Amniotic epithelial cell (primary cell): ENCODE measurements around the gene CD52.
A peak's percentile ranks its signal among the peaks of the same experiment; 100 is the strongest.

Experiments
- DNase-seq: peaks from one replicate; pipeline ENCODE4 v3.0.0-alpha.2; 2010; ENCODE audit warnings: low read depth

Gene CD52, protein sequence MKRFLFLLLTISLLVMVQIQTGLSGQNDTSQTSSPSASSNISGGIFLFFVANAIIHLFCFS

DNA sequence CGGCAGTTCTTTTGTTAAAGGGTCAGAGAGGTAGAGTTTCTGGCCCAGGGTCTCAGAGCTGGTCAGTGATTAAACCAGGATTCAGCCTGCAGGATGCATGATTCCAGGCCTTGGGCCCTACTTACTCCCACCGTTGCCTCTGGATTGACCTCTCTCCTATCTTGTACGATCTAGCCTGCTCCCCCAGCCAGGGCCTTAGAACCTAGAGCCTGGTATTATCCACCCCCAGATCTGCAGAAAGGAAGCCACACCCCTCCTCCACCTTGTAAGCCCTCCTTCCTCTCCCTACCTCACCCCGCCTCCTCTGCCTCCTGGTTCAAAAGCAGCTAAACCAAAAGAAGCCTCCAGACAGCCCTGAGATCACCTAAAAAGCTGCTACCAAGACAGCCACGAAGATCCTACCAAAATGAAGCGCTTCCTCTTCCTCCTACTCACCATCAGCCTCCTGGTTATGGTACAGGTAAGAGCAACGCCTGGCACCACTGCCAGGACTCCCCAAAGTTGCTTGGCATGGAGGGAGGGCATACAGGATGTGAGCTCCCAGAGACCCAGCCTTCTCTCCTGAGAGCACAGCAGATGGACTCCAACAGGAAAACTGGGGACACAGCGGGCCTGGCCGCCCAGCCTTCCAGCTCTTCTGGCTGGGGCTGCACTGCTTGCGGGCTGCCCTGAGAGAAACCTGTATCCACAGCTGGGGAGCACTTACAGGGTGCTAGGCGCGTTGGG is at the start of gene CD52:
TSS of gene CD52 (plus strand) at position 347 of the 726 bp plus-strand sequence. CDS start at position 407, 60 bp downstream.
- DNase-seq, result no peak

DNA sequence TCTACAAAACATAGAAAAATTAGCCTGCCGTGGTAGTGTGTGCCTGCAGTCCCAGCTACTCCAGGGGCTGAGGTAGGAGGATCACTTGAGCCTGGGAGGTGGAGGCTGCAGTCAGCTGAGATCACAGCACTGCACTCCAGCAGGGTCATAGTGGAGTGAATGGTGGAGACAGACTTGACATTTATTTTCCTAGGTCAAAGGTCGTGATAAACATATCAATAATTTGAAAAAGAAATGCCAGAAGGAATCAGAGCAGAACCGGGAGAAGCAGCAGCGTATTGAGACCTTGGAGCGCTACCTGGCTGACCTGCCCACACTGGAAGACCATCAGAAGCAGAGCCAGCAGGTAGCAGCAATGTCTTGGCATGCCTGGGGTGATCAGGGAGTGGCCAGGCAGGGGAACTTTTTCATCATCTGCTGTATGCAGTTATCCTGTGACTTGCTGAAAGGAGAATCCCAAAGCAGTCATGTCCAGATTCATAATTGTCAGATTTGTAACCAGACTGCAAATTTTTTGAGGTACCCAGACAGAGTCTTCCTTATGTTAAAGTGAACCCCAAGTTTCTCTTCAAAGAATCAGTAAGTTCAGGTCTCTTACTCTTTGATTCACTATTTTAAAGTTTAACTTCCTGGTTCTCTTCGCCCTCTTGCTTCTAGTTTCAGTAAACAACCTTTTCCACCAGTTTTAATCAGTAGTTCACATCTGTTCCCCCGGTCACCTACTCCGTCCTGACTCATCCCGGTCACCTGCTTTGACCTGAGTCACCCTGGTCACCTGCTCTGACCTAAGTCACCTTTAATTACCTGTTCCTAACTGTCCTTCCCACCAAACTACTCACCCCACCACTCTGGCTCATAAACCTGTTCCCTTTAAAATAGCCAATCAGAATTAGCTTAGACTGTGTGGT is 49.2 kb upstream of the CD52 start:
- DNase-seq, result no peak

DNA sequence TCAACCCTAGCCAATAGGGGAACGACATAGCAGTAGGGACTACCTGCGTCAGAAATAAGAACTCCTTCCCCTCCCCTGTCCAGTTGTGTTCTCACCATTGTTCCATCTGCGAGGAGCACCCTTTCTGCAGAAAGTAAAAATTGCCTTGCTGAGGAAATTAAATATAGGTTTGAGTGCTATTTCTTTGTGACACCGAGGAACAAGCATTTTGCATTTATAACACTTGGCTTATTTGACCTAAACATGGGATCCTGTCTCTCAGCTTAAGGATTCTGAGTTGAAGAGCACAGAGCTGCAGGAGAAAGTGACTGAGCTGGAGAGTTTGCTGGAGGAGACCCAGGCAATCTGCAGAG is 48.6 kb upstream of the CD52 start:
- DNase-seq, result no peak

DNA sequence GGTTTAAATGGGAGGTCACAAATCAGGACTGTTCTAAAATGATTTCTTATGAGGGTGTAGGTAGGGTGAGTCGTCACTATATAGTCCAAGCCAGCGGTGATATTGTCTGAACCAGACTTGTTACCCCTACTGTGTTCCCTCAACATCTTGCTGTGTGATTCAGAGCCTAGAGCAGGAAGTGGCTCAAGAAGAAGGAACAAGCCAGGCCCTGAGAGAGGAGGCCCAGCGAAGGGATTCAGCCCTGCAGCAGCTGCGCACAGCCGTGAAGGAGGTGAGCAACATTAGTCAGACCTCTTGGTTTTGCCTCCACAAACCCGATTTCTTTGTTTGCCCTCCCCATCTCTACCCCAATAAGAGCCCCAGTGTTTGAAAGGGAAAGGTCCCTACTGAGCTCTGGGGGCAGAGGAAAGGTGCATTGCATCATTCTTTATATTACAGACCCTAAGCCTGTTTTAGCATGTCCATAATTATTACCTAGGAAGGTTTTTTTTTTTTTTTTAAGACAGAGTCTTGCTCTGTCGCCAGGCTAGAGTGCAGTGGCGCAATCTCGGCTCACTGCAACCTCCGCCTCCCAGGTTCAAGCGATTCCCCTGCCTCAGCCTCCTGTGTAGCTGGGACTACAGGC is 42.8 kb upstream of the CD52 start:
- peak; percentile 72 for DNase-seq

DNA sequence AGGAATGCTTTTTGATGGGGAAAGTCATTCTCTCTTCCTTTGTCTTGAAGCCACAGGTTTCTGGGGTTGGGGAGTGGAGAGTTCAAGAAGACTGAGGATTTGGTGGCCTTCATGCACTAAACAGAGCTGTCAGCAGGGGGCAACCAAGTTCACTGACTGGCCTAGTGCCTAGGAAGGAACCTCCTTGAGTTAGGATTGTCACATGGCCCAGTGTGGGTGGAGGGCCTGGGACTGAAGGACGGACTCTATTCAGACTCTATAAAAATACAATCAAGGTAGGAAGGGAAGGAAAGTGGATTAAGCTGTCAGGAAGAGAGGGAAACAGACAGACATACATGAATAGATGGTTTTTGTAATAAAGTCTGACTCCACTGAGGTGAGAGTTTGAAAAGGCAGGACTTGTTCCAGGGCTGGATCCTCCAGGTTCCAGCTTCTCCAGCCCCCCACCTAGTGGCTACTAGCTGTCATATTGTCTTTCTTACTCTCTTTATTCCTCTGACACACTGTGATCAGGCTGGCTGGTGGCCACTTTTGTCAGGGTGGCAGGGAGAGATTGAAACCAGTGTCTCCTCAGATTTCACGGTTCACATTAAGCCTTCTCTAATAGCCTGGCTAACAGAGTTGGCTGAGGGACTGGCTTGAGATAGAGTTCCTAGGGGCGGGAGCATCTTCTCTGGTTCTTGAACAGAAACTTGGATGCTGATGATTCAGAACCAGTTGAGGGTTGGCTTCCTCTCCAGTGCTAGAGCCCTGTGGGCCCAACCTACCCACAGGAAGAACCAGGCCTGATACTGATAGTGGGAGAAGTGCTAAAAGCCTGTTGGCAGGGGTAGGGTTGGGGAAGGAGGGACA is 42.0 kb upstream of the CD52 start:
- DNase-seq, result peak; percentile 98

DNA sequence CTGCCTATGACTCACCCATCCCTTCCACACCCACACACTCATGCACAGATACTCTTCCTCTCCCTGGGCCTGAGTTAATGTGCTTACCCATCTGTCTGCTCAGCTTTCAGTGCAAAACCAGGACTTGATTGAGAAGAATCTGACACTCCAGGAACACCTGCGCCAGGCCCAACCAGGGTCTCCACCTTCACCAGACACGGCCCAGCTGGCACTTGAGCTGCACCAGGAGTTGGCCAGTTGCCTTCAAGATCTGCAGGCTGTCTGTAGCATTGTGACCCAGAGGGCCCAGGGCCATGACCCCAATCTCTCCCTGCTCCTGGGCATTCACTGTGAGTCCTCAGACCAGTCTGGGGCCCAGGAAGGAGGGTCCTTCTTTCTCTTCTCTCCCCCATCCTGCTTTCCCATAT is 41.3 kb upstream of the CD52 start:
- DNase-seq, result no peak

DNA sequence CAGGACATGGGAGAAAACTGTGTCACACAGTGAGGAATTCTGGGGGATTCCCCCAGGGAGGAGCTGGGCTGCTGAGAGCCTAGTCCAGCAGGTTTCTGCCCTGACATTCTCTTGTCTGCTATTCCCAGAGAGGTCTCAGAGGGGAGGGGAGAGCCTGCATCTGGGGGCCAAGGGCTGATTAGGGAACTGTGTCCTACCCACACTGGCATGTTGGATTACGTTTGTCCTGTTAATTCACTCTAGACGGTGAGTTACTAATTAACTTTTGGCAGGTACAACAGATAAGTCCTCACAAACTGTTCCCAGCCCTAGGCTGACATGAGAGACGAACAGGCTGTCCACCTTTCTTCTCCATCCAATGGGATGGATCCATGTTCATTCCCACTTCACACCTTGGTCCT is 40.5 kb upstream of the CD52 start:
- no peak for DNase-seq

DNA sequence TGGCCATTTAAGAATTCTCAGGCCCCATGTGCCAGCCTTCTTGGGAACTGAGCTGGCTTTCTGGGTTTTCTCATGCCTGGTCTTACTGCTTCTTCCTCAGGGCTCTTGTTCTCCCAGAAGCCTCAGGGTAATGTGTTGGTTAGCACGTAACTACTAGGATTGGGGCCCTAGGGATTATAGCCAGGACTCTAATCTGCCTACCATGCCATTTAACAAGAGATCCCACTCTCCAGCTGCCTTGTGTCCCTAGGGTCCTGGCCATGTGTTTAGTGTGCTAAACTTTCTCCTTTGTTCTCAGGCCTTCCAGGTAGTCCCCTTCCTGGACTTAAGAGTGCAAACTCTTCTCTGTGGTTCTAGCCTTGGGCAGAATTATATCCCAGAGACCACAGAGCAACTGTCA is 40.0 kb upstream of the CD52 start:
- DNase-seq, result no peak

DNA sequence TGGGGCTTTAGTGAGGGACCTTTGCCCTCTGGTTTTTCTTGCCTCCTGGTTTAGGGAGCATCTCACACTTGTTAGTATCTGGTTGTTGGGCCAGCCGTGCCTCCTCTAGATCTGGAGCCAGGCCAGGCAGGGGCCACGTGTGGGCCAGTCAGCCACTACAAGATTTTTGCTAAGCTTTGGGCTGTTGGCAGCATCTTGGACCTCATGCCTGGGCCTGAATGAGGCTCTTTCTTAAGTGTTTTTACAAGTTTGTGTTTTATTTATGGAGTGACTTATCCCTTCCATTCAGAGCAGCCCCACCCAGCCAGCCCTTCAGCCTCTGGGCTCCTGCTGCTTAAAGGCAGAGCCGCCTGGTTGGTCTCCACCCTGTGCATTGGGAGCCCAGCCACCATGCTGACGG is 39.5 kb upstream of the CD52 start:
- no peak for DNase-seq

DNA sequence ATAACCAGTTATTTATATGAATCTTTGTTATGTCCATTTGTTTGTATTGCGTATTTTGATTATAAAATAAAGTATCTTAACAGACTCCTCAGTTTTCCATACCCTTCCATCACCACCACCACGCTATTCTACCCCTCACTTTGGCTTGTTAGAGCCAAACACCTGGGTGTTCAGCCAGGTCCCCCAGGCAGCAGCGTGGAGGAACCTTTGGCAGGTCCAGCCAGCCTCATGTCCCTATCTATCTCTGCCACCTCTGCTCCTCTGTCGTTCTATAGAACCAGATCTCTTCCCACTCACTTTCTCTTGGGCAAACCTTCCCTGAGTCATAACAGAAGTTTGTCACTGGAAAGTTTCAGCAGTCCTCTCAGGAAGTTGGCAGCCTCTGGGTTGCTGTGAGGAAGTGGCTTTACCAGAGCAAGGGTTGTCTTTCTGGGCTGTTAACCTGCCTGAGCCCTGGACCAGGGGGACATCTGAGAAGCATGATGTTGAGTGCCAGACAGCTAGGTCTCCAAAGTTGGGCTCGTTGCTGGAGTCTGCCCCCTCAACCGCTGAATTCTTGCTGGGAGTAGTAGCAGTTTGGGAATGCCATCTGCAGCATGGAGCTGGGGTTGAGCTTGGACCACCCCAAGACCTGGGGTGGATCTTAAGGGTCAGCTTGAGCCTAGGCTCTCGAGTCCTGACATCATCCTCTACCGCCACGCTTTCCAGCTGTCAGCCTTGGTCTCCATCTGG is 38.9 kb upstream of the CD52 start:
- DNase-seq, result peak; percentile 54

DNA sequence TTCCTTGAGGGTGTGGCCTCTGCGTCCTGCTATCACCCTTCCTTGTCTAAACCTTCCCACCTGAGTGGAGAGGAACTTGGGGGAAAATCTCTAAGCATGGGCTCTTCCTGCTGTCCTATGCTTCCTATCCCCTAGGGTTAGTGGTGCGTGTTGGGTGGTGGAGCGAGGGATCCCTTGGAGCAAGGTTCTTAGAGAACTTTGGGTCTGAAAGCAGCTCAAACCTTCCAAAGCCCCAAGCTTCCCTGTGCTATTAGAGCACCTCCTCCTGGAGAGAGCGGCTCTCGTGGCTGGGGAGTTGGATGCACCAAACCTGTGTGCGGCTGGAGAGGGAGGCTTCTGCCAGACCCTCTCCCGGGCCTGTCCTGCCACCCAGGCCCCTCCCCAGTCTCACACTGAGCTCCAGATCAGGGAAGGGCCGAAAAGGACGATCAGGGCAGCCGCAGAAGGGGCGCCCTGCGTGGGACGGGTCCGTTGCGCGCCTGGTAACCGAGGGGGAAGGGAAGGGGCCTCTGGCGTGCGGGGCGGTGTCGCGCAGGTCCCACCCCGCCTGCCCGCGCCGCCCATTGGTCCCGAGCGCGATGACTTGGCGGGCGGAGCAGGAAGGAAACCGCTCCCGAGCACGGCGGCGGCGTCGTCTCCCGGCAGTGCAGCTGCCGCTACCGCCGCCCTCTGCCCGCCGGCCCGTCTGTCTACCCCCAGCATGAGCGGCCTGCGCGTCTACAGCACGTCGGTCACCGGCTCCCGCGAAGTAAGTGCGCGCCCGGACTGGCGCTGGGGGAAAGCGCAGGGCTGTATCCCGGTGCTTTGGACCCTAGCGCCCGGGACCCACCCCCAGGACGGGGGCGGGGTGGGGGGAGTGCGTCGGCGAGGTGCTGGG is 38.1 kb upstream of the CD52 start, which contains the start of gene SH3BGRL3:
TSS of gene SH3BGRL3 (plus strand) at position 631 of the 877 bp plus-strand sequence. CDS start at position 701, 70 bp downstream.
- DNase-seq, result peak; percentile 79

DNA sequence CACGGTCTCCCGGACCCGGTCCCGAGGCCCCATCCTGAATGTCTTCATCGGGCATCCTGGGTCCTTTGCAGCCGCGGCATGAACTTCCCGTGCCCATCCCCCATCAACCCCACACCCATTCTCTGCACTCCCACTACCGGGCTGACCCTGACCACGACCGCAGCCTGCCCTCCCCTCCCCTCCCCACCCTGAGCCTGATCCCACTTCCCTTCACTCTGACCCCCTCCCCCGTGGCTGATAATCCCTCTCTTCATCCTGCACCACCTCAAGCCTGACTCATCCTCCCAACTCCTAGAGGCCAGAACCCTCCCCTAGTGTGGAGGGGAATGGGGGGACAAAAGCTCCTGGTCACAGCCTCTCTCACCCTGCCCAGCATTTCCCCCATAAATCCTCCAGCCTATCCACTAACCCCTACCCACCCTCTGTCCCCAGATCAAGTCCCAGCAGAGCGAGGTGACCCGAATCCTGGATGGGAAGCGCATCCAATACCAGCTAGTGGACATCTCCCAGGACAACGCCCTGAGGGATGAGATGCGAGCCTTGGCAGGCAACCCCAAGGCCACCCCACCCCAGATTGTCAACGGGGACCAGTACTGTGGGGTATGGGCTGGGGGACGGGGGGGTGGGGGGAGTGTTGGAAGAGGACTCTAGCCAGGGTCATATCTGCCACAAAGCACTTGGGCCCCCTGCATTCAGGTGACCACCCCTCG is 37.3 kb upstream of the CD52 start:
- peak; percentile 88 for DNase-seq

DNA sequence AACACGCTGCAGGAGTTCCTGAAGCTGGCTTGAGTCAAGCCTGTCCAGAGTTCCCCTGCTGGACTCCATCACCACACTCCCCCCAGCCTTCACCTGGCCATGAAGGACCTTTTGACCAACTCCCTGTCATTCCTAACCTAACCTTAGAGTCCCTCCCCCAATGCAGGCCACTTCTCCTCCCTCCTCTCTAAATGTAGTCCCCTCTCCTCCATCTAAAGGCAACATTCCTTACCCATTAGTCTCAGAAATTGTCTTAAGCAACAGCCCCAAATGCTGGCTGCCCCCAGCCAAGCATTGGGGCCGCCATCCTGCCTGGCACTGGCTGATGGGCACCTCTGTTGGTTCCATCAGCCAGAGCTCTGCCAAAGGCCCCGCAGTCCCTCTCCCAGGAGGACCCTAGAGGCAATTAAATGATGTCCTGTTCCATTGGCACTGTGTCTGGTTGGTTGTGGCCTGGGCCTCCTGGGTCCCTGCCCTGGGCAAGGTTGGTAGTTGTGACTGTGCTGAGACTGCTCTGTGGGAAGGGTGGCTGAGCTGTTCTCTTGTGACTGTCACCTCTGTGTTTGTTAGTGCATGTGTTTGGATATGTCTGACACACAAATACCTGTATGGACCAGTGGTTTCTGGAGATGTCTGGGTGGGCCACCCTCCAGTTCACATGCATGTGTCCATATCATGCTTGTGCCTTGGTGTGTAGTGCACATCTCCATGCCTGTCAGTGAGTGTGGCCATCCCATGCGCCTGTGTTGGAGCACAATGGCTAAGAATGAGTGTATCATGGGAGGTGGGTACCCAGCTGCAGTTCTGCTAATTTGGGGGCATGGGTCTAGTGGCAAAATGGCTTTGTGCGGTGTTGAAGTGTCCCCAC is 36.4 kb upstream of the CD52 start:
- DNase-seq, result no peak

DNA sequence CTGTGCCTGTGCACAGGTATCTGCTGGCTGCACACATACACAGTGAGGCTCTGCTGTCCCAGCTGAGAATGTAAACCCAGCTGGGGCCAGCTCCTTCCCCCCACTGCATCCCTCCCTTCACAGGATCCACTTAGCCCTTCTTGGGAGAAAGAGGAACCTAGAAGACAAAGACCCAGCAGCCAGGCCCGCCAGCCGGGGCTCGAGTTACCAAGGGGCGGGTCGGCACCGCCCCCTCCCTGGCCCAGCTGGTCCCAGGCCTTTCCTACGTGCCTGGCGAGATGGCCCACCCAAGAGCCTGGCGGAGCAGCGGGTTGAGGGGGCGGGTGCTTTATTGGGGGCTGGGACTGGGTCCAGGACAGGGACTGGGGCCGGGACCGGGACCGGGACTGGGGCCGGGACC is 35.8 kb upstream of the CD52 start:
- DNase-seq, result no peak

DNA sequence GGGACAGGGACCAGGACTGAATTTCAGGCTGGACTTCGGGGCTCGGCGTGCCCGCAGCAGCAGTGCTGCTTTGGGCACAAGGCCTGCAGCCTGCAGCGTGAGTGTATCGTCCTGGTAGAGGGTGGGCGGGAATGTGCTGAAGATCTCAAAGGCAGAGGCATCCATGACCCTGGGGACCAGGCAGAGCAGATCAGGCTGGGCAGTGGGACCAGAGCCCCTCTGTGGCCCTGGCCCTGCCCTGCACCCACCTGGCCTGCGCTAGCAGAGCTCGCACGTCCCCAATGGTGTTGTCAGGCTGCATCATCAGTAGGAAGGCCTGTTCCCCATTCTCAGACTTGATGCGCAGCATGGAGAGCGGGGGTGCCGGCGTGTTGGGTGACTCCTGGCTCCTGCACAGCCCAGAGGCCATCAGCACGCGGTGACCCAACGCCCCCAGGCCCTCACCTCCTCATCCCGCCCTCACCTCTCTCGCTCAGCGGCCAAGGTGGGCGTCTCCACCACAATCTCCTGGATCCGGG is 35.3 kb upstream of the CD52 start:
- no peak for DNase-seq

DNA sequence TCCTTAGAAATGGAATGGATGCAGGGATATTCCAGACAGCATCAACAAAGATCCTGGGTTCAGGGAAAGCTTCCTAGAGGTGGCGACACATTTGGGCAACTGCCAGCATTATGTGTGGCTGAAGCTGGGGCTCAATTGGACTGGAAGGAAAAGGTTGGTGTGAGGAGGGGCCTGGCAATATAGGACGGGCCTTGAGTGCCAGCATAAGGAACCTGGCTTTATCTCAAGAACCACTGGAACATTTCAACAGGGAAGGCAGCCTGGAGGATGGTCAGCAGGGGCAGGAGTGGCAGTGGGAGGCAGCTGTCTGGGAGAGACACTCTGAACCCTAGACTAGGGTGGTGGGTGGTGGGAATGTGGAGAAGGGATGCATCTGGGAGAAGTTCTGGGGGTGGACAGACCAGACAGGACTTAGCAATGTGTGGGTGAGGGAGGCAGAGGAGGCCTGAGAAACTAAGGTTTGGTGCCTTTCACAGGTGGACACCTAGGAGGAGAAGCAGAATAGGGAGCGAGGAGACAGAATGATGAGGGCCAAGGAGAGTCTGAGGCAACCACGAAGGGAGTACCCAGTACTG is 34.4 kb upstream of the CD52 start:
- peak; percentile 32 for DNase-seq

DNA sequence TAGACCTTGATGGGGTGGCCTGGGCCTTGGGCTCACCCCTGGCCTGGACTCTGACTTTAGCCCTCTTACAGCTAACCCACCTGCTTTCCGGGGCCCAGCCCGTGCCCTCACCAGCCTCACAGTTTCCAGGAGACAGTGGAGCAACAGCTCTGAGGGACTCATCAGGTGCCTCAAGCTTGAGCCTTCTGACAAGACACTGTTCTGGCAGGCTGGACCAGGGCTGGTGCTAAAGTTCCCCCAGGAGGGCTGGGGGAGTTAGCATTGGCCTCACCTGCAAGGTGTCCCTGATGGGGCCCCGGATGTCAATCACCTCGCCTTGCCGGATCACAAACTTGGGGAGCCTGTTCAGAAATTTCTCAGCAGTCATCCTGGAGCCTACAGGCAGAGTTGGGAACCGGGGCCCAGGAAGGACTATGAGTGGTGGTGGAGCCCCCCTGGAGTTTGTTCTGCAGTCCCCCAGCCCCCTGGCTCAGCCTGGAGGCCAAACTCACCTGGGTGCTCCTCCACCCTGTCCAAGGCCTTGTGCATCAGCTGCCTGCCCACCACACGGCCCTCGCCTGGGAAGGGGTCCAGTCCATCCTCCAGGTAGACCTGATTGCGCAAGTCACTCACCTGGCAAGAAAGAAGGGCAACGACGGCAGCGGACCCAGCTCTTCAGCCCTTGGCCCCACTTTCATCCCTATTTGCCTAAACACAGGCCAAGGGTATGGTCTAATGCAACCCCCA is 33.7 kb upstream of the CD52 start:
- no peak for DNase-seq
